Hepatocyte (in vitro differentiated cells): ENCODE measurements around the gene AURKAIP1. TPM values are rescaled to one million over a fixed set of nuclear protein-coding genes. Genes with fewer than 3 reads are reported as not detected.

ENCODE experiments used
- DNase-seq: peaks from one replicate; pipeline ENCODE4 v3.0.0-alpha.2; 2016; ENCODE audit warnings: low spot score
- H2AFZ ChIP-seq: fragments of 200-600 bp; sonication (generic); 2 replicates; pipeline ENCODE4 v1.6.0; 2016; ENCODE audit warnings: antibody characterized with exemption, mild to moderate bottlenecking
- H3K27ac ChIP-seq: fragments of 200-600 bp; sonication (generic); 2 replicates; pipeline ENCODE4 v1.5.1; 2016; ENCODE audit warnings: mild to moderate bottlenecking
- H3K27me3 ChIP-seq: fragments of 200-600 bp; sonication (generic); 2 replicates; pipeline ENCODE4 v1.6.1; 2016
- H3K36me3 ChIP-seq: fragments of 200-600 bp; sonication (generic); replicated peaks from 2 replicates; pipeline ENCODE4 v1.5.1; 2016; ENCODE audit warnings: low read depth; ENCODE audit not compliant: insufficient read depth
- H3K4me1 ChIP-seq: fragments of 200-600 bp; sonication (generic); 2 replicates; pipeline ENCODE4 v1.5.1; 2016; ENCODE audit warnings: mild to moderate bottlenecking, moderate library complexity; ENCODE audit not compliant: insufficient read depth
- H3K4me2 ChIP-seq: fragments of 200-600 bp; sonication (generic); 2 replicates; pipeline ENCODE4 v1.6.0; 2016
- H3K4me3 ChIP-seq: fragments of 200-600 bp; sonication (generic); 2 replicates; pipeline ENCODE4 v1.5.1; 2016; ENCODE audit warnings: mild to moderate bottlenecking
- H3K79me2 ChIP-seq: fragments of 200-600 bp; sonication (generic); 2 replicates; pipeline ENCODE4 v1.6.0; 2017; ENCODE audit warnings: mild to moderate bottlenecking
- H3K9me2 ChIP-seq: fragments of 200-600 bp; sonication (generic); replicated peaks from 2 replicates; pipeline ENCODE4 v1.6.0; 2017; ENCODE audit warnings: mild to moderate bottlenecking; ENCODE audit not compliant: insufficient read depth
- H3K9me3 ChIP-seq: fragments of 200-600 bp; sonication (generic); 2 replicates; pipeline ENCODE4 v1.5.1; 2016; ENCODE audit warnings: low read depth, mild to moderate bottlenecking
- H4K20me1 ChIP-seq: fragments of 200-600 bp; sonication (generic); 2 replicates; pipeline ENCODE4 v1.6.0; 2016; ENCODE audit warnings: mild to moderate bottlenecking; ENCODE audit not compliant: insufficient read depth, poor library complexity, severe bottlenecking
- CTCF ChIP-seq: fragments of 200-600 bp; sonication (generic); IDR thresholded peaks from 2 replicates; pipeline ENCODE4 v1.5.1; 2016; ENCODE audit warnings: antibody characterized with exemption, mild to moderate bottlenecking; ENCODE audit not compliant: poor library complexity
- EZH2 ChIP-seq: fragments of 200-600 bp; sonication (generic); IDR thresholded peaks from 2 replicates; pipeline ENCODE4 v1.6.1; 2016; ENCODE audit warnings: antibody characterized with exemption, mild to moderate bottlenecking, borderline replicate concordance
- EZH2phosphoT487 ChIP-seq: fragments of 200-600 bp; sonication (generic); IDR thresholded peaks from one replicate; pipeline ENCODE4 v1.6.1; 2018; ENCODE audit warnings: antibody characterized with exemption, mild to moderate bottlenecking, low read depth, moderate library complexity; ENCODE audit not compliant: unreplicated experiment, severe bottlenecking
- WGBS: methylation state at CpG from one replicate; pipeline ENCODE4 v1.1.6; 2016; ENCODE audit warnings: low lambda C conversion rate; ENCODE audit errors: missing lambda C conversion rate; 5-methylcytosine and 5-hydroxymethylcytosine counted together
- polyA plus RNA-seq: library from polyadenylated mRNA; unstranded; fragments of >200 nt; fragmentation: Nextera tagmentation; extraction: Ambion mirVana; gene quantifications from 2 replicates; pipeline ENCODE4 v1.2.1, GENCODE V29; 2016
- total RNA-seq: library from RNA; depleted of rRNA; stranded (reverse); fragments of >200 nt; gene quantifications from 2 replicates; pipeline ENCODE4 v1.2.3, GENCODE V29; 2014

The AURKAIP1 gene
- total and polyA plus RNA-seq, 2 experiments from 2014 or later = 92.9 to 238 TPM

- Histone ChIP-seq H3K79me2 (peaks cover 63% of the 10 kb centered on the region), H3K4me2 (peak overlapping the region; percentile 99), H3K27me3 (no peaks in the 10 kb centered on the region), H3K4me3 (no peak overlapping the region), H3K9me3 (no peaks in the 10 kb centered on the region), H3K36me3 (no peaks in the 10 kb centered on the region), H3K9me2 (no peaks in the 10 kb centered on the region), H4K20me1 (peaks cover 42% of the 10 kb centered on the region), H3K27ac (peak overlapping the region; percentile 46), H2AFZ (no peak overlapping the region), H3K4me1 (peaks cover 39% of the 10 kb centered on the region)
- TF ChIP-seq EZH2 = no peak
- TF ChIP-seq CTCF = no peak
- TF ChIP-seq EZH2phosphoT487 = no peak
- DNase-seq = no peak
- WGBS = 92% methylated on average over 10 of the region's 10 CpGs
These were observed 27.9 kb downstream of the AURKAIP1 start for GRCh38 chr1:1347026-1347595.

GRCh38 chr1:1346501-1346890, 28.5 kb downstream of the AURKAIP1 start:
- Histone ChIP-seq H3K36me3 (no peaks in the 10 kb centered on the region), H3K4me1 (peaks cover 39% of the 10 kb centered on the region), H3K4me2 (peak overlapping the region; percentile 99), H2AFZ (no peak overlapping the region), H3K4me3 (no peak overlapping the region), H3K79me2 (peaks cover 63% of the 10 kb centered on the region), H3K27me3 (no peaks in the 10 kb centered on the region), H4K20me1 (peaks cover 42% of the 10 kb centered on the region), H3K27ac (no peak overlapping the region), H3K9me2 (no peaks in the 10 kb centered on the region), H3K9me3 (no peaks in the 10 kb centered on the region)
- WGBS = 95% methylated on average over 10 of the region's 10 CpGs
- DNase-seq = no peak
- TF ChIP-seq EZH2phosphoT487 (no peak), CTCF (no peak), EZH2 (no peak)

GRCh38 chr1:1345860-1346500, 29.0 kb downstream of the AURKAIP1 start:
- Histone ChIP-seq H3K4me3 (no peak overlapping the region), H3K9me3 (no peaks in the 10 kb centered on the region), H3K27me3 (no peaks in the 10 kb centered on the region), H2AFZ (no peak overlapping the region), H3K36me3 (no peaks in the 10 kb centered on the region), H3K79me2 (peaks cover 63% of the 10 kb centered on the region), H4K20me1 (peaks cover 42% of the 10 kb centered on the region), H3K4me1 (peaks cover 39% of the 10 kb centered on the region), H3K27ac (no peak overlapping the region), H3K9me2 (no peaks in the 10 kb centered on the region), H3K4me2 (peak overlapping the region; percentile 57)
- no peak for TF ChIP-seq EZH2phosphoT487
- TF ChIP-seq CTCF = no peak
- no peak for TF ChIP-seq EZH2
- WGBS = 94% methylated on average over 12 of the region's 12 CpGs
- no peak for DNase-seq
